GM21786 (cell line): ENCODE data around the gene CRABP2.

Source experiments
- ATAC-seq: cut with Tn5 transposase; IDR thresholded peaks from one replicate; pipeline ENCODE4 v1.9.1; 2021; ENCODE audit not compliant: unreplicated experiment

CRABP2 gene

DNA sequence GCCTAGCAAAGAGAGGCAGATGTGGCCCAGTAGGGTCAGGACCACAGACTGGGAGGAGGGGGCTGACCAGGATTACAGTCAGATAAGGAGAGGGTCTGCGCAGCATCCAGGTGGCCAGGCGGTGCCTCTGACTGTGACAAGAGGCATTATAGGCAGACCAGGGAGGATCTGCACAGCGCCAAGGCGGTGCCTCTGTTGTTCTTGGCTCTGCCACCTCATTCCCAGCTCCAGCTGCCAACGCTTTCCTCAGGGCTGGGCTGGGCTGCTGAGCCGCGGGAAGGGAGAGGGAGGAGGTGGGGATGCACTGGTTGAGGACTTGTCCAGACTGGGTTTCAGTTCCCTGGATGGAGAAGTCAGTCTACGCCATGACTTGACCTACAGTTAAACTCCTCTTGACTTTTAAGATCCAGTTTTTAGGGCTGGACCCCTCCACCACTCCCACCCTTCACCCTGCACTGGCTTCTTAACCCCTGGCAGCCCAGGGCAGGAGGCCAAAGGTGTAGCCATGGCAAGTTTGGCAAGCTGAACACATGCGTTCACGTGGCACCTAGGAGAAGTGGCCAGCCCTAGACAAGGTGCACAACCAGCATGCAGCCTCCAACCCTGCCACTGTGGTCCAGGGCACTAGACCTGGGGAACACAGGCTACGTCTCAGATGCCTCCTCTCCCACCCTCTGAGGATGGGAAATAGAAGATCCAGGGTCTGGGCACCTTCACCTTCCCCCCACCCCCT lies 4.5 kb upstream of the CRABP2 start:
- ATAC-seq, result no peak

DNA sequence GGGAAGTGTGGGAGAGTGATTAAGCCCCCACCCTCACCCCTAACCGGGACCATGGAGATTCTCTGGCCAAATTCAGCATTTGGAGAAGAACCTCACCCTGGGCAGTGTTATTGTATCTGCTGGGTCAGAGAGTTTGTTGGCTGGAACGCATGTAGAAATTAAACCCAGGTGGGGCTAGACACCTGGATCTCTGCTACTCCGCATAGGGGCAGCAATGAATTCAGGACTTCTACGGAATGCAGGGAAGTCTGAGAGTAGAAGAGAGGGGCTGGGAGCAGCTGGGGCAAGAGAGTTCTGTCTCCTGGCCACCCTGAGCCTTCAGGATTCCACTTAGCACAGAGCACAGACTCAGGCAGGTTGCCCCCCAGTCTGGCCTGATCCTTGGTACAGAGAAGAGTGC lies 3.6 kb upstream of the CRABP2 start:
- no peak for ATAC-seq

DNA sequence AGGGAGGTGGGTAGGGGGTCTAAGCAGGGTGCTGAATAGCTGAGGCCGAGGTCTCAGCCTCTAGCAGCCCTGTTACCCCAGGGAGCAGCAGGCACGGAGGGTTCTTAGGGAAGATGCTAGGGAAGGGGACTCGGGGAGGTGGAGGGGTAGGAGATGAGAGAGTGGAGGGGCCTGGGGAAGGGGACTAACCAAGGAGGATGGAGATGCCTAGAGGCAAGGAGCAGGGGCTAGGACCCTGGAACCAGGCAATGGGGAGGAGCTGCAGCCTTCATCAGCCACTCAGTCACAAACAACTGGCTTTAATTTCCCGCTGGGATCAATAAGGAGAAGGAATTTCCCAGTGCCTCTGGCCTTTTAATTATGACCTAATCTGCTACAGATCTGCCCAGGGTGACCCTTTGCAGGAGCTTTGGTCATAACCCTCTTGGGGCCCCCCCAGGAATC lies 2.9 kb upstream of the CRABP2 start:
- ATAC-seq, result no peak

DNA sequence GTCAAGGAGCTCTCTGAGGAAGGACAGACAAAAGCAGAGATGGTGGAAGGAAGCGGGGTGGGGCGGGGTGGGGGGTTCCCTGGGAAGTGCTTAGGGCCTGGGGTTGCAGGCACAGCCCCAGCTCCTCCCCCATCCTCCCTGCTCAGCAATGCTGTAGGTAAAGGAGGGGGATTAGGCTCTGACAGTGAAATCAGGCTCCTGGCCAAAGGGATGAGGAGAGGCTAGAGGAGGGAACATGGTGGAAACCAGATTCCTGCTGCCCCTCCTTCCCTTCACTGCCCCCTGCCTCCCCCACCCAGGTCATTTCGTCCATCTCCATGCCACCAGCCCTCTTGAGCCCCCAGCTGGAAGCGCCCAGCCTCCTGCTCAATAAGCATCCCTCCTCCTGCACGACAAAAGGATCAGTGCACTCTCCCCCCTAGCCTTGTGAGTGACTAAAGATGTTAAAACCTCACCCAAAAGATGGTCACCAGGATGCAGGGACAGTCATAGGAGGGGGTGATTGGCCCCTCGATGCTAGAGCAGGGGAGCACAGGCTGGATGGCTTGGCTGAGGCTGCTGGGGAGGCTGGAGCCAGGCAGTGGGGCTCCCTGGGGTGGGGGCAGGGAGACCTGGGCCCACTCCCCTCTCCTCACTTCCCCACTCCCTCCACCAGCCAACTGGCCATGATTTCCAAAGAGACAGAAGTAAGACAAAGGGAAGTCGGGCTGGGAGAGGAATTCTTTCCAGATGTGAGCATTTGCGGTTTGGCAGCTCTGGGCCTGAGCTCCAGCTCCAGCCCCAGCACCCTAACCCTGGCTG lies 2.2 kb upstream of the CRABP2 start:
- ATAC-seq, result no peak

DNA sequence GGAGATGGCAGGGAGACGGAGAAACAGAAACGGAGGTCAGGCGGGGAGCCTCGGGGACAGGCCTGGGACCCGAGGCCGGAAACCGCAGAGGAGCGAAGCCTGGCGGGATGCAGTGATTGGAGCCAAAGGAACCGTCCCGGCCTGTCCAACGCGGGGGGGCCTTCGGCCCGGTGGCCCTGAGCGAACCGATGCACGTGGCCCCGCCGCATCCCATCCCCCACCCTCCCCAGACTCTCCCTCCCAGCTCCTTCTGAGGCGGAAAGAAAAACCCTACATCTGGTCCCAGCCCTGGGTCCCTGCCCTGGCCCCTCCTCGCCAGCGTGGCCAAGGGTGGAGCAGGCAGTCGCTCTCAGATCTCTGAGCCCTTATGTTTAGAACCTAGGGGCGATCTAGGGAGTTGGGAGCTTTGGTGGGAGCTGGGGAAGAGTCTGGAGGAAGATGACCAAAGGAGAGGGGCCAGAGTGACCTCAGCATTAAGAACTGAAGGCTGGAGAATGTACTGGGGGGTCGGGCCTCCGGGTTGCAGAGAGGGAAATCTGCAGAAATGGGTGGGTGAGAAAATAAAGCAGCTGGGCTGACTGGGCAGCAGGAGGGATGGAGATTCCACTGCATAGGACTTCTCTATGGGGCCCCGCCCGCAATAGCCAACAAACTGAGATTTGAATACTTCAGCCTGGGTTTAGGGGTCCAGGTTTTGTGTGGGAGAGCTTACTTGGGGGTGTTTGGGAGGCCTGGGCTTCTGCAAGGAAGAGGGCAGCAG lies 1.5 kb upstream of the CRABP2 start:
- no peak for ATAC-seq

DNA sequence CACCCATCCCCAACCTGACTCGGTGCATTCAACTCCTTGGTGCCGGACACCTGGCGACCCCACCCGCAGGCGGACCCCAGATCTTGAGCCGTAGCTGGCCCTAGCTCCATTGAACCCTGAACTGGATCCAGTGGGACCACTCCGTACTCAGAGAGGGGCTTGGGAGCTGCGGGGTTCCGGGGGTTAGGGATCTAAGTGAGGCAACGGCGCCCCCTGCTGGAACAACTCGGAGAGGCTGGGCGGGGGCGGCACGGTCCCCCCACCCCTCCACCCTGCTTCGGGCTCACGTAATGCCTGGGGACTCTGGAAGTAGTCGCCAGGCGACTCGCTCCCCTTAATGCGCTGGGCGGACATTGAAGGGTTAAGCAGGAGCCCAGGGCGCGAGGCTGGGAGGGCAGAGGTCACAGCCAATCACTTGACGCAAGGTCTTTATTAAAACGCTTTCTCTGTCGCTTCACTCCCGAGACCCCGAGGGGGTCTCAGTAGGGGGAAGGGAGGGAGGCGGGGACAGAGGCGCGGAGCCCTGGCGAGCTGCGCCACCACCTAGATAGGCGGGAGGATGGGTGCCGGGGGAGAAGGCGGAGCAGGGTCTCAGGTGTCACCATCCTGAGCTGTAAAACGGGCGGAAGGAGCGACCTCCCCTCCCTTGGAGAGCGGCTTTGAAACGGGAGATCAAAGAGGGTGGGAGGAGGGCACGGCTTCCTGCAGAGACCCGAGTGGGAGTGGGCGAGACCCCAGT lies 704 bp upstream of the CRABP2 start:
- ATAC-seq, result no peak

DNA sequence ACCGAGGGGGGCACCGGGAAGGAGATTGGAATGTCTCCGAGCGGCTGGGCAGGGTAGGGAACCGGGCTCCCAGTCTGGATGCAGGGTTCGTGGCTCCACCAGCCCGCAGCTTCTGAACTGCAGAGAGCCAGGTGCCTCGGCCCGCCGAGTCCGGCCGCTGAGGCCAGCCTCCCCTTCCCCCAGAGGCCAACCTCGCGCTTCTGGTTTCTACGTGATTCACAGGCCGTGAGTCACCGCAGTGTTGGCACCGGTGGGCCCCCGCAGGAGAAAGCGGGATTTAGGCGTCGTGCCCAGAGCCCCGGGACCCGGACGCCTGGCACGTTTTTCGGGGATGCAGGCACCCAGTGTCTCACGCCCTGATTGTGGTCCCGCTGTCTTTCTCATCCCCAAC lies 458 bp downstream of the CRABP2 start:
- no peak for ATAC-seq

DNA sequence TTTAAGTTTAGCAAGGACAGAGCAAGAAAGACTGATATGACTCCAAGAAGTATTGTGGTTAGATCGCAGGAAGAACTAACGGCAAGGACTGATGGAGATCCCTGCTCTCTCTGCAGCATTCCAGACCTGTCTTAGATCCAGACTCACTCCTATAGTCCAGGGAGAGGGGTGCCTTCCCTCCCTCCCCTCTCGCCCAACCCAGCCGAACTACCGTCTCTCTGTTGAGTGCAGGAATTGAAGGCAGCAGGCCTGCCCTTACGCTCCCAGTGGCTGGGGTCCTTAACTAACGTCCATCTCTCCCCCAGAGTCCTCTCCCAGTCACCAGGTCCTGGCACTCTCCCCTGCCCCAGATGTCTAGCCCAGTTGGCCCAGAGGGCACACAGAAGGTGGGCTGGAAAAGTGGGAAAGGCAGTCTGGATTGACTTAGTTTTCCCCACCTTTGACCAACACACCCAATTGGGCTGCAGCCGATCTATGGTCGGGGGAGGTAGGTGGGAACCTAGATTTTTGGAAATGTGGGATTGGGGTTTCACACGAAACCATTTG lies 1.1 kb downstream of the CRABP2 start:
- ATAC-seq, result no peak

DNA sequence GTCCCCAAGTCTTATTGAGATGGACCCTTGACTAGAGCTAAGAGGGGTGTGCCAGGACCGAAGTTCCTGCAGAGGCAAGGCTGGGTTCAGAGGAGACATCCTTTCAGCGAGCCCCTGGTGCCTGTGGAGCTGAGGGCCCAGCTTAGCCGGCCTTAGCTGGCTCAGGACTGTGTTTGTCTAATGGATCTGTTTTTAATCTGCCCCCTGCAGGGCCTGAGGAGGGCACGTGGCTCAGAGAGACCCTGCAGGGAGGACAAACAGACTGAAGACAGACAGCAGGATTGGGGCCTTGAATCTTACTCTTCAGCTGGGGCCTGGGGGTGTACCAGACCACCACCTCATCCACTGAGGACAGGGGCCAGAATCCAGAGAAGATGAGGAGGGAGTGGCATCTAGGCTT lies 1.6 kb downstream of the CRABP2 start:
- no peak for ATAC-seq

DNA sequence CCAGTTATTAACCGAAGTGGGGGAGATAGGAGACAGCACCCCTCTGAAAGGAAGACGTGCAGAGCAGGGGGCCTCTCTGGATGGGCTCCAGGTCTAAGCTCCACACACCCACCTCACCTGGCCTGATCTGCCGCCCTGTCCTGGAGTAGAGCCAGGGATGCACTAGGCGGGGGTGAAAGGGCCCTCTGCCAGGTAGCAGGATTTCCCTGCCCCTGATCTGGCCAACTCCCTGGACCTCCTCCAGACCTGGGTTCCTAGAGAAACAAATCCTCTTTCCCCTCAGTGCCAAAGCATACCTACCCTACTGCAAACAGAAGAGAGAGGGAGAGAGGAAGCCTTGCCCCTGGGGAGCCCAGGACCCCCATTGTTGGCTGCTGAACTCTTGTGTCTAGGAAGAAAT lies 2.0 kb downstream of the CRABP2 start:
- no peak for ATAC-seq

DNA sequence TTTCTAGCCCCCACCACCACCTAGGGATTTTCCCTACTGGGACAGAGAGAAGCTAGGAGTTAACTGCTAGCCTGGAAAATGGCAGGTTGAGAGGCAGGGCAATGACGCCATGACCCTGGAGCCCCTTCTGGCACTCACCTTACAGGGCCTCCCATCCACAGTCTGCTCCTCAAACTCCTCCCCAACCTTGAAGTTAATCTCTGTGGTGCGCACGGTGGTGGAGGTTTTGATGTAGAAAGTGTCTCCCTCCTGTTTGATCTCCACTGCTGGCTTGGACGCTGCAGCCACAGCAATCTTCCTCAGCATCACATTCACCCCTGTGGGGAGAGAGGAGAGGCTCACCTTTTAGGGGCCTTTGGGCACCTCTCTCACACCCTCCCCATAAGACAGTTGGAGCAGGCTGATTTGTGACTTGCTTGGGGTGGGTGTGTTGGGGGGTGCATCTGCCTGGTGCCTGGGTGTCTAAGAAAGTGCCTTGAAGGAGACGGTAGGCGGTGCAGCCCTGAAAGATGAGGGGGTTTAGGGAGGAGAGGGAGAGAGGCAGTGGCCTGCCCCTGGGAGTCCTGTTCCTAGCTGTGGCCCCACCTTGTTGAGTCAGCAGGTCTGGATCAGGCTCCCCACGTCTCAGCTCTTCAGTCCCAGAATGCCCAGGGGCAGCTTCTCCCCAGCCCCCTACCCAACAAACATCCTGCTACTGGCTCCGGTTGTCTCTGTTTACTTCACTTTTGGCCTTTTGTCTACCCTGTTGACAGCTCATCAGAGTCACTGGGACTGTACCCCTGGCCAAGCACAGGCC lies 4.4 kb downstream of the CRABP2 start:
- no peak for ATAC-seq

DNA sequence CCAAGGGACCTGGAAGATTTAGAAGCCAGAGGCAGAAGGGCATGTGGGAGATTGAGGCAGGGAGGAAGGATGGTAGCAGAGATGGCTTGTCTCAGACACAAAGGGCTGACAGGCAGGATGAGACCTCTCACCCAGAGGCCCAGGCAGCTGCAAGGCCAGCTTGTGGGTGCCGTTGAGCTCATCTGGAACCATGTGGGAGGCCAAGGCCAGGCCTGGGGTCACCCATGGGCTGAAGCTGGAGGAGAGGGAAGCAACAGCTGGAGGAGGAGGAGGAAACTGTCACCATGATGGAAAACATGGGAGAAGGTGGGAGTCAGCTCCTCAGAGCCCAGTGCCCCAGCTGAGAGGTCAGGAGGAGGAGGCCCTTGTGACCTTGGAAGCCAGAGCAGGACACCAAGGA lies 6.4 kb downstream of the CRABP2 start:
- ATAC-seq, result no peak

DNA sequence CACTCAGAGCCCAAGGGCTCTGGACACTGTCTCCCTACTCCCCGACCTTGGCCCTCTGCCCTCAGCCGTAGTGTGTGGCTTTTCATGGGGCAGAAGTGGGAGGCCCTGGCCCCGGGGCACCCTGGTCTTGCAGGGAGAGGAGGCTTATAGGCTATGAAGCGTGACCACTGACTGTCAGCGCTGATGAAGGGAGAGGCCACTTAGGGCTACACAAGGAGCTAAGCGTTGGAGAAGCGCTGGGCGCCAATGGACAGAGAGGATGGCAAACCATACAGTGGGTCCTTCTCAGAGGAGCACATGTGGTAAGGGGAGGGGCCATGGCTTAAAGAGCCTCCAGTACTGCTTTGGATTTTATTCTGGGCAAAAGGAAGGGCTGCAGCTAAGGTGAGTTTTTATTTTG lies 7.9 kb downstream of the CRABP2 start:
- ATAC-seq, result no peak

DNA sequence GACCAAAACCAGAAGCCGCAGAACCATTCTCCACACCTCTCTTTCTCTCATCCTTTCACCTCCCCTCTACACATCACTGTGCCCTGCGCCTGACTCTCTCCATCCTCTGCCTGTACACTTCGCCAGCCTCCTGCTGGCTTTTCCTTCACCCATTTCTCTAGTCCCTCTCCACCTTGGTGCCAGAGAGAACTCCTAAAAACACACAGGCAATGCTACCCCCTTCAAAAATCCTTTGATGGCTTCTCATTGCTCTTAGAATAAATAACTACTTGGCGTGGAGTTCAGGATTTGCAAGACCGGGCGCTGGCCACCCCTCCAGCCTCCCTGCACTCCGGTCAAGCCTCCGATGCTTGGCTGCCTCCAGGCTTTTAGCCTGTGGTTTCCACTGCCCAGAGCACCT lies 8.6 kb downstream of the CRABP2 start:
- no peak for ATAC-seq

DNA sequence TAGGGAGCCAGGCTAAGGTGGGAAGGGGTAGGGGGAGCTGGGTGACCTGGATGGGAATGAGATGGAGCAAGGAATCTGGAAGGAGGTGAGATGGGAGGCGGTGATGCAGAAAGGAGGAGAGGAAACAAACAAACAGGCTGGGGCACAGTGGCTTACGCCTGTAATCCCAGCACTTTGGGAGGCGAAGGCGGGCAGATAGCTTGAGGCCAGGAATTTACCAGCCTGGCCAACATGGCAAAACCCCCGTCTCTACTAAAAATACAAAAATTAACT lies 10.8 kb downstream of the CRABP2 start:
- ATAC-seq, result no peak

DNA sequence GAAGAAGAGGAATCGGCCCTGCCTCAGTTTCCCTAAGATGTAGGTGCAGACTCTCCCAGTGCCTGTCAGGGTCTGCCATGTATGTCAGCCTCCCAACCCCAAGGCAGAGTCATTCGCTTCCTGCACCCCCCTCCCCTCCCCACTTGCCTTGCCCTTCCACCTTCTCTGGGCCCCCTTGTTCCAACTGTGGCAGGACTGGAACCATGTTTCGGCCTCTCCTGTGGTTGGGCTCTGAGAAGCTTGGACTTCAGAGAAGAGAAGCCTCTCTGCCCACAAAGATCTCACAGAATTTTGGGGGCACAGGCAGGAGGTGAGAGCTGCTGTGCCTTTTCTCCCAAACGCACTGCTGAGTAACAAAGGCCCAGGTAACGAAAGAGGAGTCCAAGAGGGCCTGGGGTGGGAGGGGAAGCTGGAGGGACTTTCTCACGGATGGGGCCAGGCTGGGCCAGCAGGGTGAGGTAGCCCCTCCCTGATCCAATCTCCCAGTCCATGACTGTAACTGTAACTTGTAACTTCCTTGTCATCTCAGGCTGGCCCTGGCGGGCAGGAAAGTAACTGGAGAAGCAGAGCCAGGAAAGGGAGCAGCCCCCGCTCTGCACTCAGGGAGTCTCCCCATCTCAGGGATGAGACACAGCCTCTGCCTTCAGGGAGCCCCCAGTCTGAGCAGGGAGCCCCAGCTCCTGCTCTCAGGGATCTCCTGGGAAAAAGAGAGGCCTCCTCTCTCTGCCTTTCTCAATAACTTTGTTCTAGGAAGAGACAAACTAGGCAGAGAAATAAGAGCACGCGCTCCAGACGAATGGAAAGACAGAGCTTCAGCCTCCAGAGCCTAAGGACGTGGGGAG lies 11.3 kb downstream of the CRABP2 start:
- no peak for ATAC-seq

DNA sequence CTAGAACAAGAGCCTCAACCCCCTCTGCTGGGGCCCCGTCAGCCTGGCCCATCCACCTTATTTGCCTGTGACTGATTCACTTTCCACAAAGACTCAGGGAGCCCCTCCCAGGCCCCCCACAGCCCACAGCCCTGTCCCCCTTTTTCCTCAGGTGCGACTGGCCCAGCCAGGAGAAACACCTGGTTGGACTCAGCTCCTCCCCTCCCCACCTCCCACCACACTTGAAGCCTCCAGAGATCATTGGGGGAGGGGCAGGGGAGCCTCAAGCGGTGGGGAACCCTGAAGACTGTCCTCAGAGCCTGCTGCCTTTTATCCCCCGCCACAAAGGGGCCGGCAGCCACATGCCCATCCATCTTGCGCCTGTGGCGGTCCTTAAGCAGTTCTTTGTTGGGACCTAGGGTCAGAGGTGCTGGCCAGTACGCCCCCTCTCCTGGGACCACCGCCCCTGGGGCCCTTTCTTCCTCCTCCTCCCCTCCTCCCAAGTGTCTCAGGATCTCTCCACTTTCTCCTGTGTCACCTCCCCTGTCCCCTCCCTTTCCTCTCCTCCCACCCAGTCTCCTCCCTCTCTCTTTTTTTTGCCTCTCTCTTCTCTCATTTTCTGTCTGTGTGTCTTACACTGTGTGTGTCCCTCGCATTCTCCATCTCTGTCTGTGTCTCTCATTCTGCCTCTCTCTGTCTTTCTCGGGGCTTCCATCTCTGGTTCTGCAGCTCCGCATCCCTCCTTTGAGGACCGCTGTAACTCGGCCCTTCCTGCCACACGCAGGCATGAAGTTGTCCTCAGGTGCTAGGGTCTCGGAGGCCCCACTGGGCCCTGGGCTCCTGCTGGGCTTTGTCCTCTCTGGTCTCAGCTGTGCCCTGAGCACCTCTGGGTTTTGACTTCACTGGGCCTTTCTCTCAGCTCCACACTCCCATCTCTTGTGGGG lies 12.2 kb downstream of the CRABP2 start:
- no peak for ATAC-seq

DNA sequence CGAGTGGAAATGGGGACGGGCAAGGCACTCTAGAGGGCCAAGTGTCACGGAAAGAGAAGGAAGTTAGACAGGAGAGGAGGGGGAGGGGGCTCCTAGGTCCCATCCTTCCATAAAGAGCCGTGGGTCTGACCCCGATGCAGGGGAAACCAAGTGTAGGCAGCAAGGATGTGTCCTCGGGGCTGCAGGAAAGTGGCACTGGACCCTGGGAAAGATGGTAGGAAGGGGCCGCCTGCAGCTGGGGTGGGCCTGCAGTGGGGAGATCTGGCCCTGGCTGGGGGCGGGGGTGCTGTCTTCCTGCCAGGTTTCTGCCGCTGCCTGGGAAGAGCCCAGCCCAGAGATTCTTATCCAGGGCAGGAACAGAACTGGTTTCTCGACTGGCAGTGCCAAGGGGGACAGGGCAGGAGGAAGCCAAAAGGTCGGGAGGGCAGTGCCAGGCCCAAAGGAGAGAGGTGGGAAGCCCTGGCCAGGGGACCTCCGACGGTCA lies 12.9 kb downstream of the CRABP2 start:
- no peak for ATAC-seq
